ENCODE results near the gene MYH9.

MYH9 gene

DNA sequence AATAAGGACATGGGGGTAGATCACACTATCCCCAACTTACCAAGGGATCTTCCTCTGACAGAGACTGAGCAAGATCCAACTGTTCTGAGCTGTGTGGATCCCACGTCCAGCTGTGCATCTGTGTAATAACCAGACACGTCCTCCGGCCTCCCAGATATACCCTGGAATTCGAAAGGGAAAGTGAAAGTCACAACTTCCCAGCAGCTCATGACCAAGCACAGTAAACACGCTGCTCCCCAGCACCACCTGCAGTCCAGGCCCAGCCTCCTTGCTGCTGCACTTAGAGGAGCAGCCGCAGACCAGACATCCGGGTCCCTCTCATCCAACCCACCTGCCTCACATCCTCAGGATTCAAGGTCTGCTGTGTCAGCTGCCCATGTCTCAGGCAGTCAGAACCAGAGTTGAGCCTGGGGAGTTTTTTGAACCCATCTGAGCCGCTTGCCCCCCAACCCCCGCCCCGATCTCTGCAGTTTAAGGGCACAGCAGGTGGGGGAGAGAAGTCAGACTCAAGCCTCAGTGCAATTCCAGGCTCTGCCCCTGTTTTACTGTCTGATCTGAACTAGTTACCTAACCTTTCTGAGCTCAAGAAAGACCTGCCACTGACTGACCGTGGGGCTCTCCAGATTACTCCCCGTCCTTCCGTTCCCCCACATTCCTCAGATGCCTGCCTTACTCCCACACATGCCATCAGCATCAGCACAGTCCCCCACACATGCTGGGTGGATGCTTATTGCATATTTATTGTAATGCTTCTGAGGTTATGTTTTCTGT is 148.2 kb downstream of the MYH9 start, which contains the start of gene APOL2:
APOL2 (minus strand) TSS at position 127 of the 771 bp plus-strand sequence. CDS start 6,365 bp downstream, outside the sequence.
- DNase-seq = peak; percentile 97

DNA sequence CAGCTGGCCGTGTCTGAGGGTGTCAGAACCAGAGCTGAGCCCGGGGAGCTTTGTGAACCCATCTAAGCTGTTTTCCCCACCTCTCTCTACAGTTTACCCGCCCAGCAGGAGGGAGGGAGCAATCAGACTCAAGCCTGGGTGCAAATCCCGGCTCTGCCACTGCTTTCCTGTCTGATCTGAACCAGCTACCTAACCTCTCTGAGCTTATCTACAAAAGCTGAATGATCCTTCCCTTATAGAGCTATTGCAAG is 148.7 kb downstream of the MYH9 start:
- no peak for DNase-seq

DNA sequence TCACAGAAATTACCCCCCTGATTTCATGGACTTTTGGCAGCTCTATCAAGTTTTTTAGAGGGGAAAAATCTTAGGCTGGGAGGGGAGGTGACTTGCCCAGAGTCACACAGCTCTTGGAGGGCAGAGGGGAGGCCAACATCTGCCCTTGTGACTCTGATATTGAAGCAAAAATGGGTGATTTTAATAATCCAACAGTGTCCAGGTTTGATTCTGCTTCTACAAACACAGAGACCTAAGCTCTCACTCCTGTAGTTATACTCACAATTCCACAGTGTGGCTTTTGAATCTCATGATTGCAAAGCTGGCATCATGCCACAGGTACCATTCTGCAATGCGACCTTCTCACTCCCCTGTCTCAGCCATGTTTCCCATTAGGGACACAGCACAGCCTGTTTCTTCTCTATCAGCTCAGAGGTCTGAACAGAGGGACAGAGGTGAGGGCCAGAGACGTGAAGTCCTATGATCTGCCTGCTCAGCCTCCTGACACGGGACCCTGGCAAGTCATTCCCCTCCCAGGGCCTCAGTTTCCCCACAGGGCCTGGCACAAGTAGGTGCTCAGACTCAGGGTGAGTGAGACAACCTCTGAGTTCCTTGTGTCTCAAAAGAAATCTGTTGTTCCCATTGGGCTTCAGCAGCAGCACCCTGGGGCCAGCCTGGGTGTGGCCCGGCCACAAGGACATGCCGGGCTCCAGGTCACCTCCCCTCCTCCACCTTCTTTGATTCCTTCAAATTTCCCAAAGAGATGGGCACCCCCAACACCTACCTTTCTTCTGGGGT is 149.2 kb downstream of the MYH9 start:
- DNase-seq = peak; percentile 29

DNA sequence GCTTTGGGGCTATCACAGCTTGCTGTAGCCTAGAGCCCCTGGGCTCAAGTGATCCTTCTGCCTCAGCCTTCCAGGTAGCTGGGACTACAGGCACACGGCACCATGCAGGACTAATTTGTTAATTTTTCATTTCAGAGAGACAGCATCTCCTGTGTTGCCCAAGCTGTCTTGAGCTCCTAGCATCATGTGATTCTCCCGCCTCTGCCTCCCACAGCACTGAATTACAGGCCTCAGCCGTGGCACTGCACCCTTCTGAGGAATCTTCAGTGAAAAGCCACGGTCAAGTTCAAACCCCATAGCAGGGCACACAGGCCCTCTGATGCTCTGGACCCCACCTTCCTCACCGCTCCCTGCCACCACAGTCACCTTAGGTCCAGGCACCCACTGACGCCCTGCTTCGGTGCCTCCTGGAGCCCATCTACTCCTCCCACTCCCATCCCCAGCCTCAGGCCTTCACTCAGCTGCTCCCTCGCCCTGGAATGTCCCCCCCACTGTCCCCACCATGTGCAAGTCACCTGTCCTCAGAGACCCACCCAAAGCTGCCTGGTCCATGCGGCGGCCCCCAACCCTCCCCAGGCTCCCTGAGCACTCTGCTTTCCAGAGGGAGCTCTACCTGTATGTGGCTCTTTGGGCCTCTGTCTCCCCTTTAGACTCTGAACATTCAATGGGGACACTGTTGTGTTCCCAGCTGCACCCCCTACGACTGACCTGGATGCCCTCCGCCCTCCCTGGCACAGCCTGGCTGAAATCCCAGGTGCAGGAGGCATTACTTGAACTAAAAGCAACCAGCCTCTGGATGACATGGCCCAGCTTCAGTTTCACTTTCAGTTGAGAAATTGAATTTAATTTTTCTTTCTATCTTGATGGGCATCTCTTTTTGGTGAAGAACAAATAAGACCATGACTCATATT is 150.1 kb downstream of the MYH9 start:
- peak; percentile 74 for DNase-seq

DNA sequence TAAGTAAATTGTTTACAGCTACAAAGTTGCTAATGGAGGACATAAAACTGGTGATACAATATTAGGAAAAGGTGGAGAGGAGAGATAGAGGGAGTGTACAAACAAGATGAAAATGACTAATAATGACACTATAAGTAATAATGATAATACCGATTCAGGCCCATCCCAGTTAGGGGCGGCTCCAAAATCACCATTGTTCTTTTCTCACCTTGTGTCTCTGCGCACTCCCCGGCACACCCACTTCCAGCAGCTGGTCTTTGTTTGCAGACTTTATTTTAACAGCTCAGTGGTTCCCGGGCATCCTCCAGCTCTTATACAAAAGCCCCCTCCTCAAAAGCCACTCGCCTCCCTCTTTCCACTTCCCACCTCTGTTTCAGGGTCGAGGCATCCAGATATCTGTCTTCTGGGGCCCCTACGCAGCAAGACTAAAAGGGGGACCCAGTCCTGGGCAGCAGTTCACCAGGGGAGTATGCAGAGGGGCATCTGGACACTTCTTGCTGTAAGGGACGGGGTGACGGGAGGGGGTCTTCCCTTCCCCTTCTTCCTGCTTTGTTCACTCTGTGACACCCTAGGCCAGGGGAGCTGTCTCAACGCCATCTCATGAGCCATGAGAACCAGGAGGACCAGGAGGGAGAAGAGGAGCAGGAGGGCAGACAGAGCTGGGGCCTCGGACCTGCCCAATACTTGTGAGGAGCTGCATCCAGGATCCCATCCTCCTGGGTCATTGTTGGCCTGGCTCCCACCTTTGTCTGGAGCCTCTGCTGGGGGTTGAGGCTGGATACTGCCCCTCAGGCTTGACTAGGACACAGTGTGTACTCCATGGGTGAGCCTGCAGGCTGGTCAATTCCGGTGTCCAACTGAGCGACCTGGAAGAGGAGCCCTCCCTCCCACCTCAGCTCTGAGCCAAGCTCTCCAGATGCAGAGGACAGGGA is 151.1 kb downstream of the MYH9 start:
- no peak for DNase-seq

DNA sequence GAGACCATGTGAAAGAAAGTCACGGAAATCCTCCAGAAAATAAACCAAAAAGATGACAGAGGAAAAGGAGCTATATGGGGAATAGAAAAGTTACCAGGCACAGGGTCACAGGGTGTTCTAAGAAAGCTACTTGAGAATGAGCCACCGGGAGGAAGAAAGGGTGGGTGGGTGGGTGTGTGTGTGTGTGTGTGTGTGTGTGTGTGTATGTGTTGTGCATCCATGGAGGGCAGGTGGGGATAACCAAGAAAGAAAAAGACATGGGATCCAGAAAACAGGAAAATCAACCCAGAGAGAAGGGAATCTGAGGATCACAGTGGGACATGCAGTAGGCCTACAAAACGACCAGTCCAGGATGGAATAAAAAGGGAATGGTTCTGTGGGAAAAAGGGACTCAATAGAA is 152.2 kb downstream of the MYH9 start:
- no peak for DNase-seq

DNA sequence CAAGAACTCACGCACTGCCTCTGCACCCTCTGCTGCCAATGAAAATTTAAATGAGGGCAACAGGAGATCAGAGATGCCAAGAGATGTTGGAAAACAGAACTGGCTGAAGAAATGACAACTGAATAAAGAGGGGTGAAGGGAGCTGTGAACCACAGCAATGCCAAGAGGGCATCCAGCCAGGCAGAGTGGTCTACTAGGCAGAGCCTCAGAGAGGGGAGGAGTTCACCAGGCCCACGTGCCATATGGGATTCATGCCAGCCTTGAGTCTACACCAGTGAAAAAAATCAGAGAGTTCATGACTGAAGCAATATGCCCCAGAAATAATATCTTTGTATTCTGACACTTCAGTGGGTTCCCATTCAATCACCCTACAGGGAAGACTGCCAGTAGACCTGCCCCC is 152.8 kb downstream of the MYH9 start:
- DNase-seq = no peak

DNA sequence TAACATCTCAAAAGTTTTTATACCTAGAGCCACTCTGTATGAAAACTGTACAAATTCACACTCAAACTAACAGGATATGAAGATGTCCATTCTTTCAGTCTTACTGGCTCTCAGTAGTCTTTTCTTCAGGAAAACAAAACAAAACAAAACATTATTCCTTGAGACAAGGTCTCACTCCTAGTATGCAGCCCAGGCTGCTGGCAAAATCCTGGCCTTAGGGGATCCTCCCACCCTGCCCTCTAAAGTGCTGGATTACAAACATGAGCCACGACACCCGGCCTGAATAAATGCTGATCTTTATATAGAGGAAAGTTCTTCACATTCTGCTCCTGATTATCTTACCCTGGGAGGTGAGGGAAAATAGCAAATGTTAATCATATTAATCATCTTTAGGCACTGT is 153.6 kb downstream of the MYH9 start:
- DNase-seq = no peak

DNA sequence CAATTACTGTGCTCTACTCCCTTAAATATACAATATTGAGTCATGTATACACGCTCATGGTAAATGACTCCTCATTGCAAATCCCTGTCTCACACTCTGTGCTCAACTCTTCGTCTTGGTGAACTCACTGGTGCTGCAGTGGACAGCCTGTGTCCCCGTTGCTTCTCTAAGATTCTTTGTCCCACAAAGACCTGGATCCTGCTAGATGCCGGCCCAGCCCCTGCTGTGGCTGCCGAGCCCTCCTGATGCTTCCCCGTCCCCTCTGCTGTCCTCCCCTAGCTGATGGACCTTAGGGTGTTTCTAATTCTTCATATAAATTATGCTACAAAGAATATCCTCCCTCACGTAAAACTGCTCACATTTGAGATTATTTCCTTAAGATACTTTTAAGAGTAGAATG is 154.0 kb downstream of the MYH9 start:
- DNase-seq = no peak

DNA sequence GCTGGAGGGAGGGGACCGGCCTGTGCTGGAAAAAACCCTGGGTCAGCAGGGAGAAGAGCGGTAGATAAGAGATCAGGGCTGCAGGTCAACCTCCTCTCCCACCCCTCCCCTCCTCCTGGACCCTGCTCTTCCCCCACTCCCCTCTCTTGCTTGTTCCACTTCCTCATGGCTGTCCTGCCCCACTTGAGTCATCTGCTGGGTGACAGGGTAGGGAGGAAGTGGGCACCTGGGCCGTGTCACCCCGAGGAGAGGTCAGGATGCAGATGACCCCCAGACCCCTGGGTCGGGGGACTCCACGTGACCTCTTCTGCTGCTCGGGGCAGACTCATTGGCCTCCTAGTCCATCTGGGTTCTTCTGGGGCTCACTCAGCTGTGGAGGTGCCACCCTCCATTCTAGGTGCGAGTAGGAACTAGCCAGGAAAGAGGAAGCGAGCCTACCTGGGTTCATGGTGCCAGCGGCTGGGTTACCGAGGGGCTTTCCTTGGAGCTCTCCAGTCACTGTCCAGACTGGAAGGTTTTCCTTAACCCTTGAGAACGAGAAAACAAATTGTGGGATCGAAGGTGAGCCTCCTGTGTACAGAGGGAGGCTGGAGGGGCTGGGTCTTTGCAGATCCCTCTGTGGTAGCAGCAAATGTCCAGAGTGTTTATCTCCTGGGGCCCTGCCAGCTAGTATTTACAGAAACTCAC is 154.9 kb downstream of the MYH9 start:
- DNase-seq = no peak

Measured in suppressor macrophage treated with lipopolysaccharide for 4 hours (primary cell).